Stomach (tissue), 4 donors: ENCODE measurements around the gene RYR1.

ENCODE experiments used
- POLR2A ChIP-seq, 4 donors: fragments of 450-650 bp; IDR thresholded peaks; one replicate each; pipeline ENCODE4 v1.6.1; 2016; ENCODE audit warnings: antibody characterized with exemption in 4 of 4, control low read depth in 2 of 4, mild to moderate bottlenecking in 1 of 4, moderate library complexity in 1 of 4
- POLR2AphosphoS5 ChIP-seq, 3 donors: sonication (generic); formaldehyde crosslinking; IDR thresholded peaks; one replicate each; pipeline ENCODE4 v1.6.1; 2016; ENCODE audit warnings: antibody characterized with exemption in 3 of 3
- TF ChIP-seq, protein P1 (sequence below), 7 experiments: fragments of 450-650 bp in 4 of 7; fragments of 200-600 bp in 3 of 7; sonication (generic) in 3 of 7; IDR thresholded peaks; one replicate each; pipeline ENCODE4 v1.5.1; 2016 to 2019; ENCODE audit warnings: antibody characterized with exemption in 7 of 7, control low read depth in 2 of 7, mild to moderate bottlenecking in 1 of 7

DNA sequence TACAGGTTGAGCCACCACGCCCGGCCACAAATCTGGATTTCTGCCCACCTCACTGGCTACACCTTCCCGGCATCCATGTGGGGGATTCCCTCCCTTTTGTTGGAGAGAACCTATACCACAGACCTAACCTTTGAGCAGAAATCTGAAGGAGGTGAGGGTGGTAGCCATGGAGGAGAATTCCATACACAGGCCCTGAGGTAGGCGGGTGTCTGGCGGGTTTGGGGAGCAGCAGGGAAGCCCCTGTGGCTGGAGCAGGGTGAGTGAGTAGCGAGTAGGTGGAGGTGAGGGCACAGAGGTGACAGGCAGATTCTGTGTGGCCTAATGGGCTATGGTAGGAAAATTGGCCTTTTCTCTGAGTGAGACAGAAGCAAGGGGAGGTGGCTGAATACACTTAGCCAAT is 196.1 kb downstream of the RYR1 start:
- TF ChIP-seq POLR2A (IDR thresholded peaks at IDR 0.05): no peak
- TF ChIP-seq, protein P1, sequence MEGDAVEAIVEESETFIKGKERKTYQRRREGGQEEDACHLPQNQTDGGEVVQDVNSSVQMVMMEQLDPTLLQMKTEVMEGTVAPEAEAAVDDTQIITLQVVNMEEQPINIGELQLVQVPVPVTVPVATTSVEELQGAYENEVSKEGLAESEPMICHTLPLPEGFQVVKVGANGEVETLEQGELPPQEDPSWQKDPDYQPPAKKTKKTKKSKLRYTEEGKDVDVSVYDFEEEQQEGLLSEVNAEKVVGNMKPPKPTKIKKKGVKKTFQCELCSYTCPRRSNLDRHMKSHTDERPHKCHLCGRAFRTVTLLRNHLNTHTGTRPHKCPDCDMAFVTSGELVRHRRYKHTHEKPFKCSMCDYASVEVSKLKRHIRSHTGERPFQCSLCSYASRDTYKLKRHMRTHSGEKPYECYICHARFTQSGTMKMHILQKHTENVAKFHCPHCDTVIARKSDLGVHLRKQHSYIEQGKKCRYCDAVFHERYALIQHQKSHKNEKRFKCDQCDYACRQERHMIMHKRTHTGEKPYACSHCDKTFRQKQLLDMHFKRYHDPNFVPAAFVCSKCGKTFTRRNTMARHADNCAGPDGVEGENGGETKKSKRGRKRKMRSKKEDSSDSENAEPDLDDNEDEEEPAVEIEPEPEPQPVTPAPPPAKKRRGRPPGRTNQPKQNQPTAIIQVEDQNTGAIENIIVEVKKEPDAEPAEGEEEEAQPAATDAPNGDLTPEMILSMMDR (IDR thresholded peaks at IDR 0.05): no peak
- no peak for TF ChIP-seq POLR2AphosphoS5 (IDR thresholded peaks at IDR 0.05)
